NOMO-1 (cell line): Measurements from ENCODE around the gene SLC35G3.
"Not testable (repeated sequence)": the region's sequence is repeated elsewhere in the genome, so short reads cannot be mapped to it uniquely, and the experiment has no call there.

Experiments used
- DNase-seq, 2 experiments: peaks; one replicate each; lab custom pipeline; 2025; ENCODE audit not compliant: unreplicated experiment in 2 of 2; lab: John Stamatoyannopoulos, UW

The SLC35G3 gene

GRCh38 chr17:35194001-35194400, at the start of gene SLC35G3:
SLC35G3 (minus strand) TSS chr17:35194393; CDS start chr17:35194307, 86 bp downstream.
- DNase-seq: not testable (repeated sequence)

GRCh38 chr17:35243561-35244340, 49.6 kb upstream of the SLC35G3 start:
- peak in 1 of 2 experiments; percentile 45 for DNase-seq

GRCh38 chr17:35242805-35243560, 48.8 kb upstream of the SLC35G3 start, which contains the start of gene SLFN5:
SLFN5 (plus strand) TSS chr17:35243072; CDS start chr17:35258691, 15,619 bp downstream.
- peak; percentile 79 to 82 for DNase-seq

- DNase-seq: peak; percentile 67 to 78
Measured at GRCh38 chr17:35242158-35242804, 48.1 kb upstream of the SLC35G3 start.

- no peak for DNase-seq
Measured at GRCh38 chr17:35241520-35241919, 47.3 kb upstream of the SLC35G3 start.

- DNase-seq: no peak
Measured at GRCh38 chr17:35240861-35241260, 46.7 kb upstream of the SLC35G3 start.

- no peak for DNase-seq
Measured at GRCh38 chr17:35239823-35240222, 45.6 kb upstream of the SLC35G3 start.

GRCh38 chr17:35238821-35239220, 44.6 kb upstream of the SLC35G3 start:
- no peak for DNase-seq

GRCh38 chr17:35236821-35237220, 42.6 kb upstream of the SLC35G3 start:
- no peak for DNase-seq

- DNase-seq: no peak
Measured at GRCh38 chr17:35235917-35236316, 41.7 kb upstream of the SLC35G3 start.

- DNase-seq: no peak
Measured at GRCh38 chr17:35235289-35235688, 41.1 kb upstream of the SLC35G3 start.

- not testable (repeated sequence) for DNase-seq
Measured at GRCh38 chr17:35234315-35234714, 40.1 kb upstream of the SLC35G3 start.

GRCh38 chr17:35229638-35230037, 35.4 kb upstream of the SLC35G3 start:
- no peak for DNase-seq

GRCh38 chr17:35227546-35227945, 33.4 kb upstream of the SLC35G3 start:
- no peak for DNase-seq

GRCh38 chr17:35224436-35224835, 30.2 kb upstream of the SLC35G3 start:
- no peak for DNase-seq

GRCh38 chr17:35222452-35222851, 28.3 kb upstream of the SLC35G3 start:
- no peak for DNase-seq

- peak; percentile 58 to 82 for DNase-seq
Measured at GRCh38 chr17:35218915-35219314, 24.7 kb upstream of the SLC35G3 start.

- DNase-seq: no peak
Measured at GRCh38 chr17:35217107-35217506, 22.9 kb upstream of the SLC35G3 start.

GRCh38 chr17:35214631-35215273, 20.6 kb upstream of the SLC35G3 start:
- no peak for DNase-seq

- no peak for DNase-seq
Measured at GRCh38 chr17:35214192-35214591, 20.0 kb upstream of the SLC35G3 start.

GRCh38 chr17:35213412-35213940, 19.3 kb upstream of the SLC35G3 start:
- DNase-seq: no peak
